ENCODE results near the gene CFAP45. TPM values are rescaled to one million over a fixed set of nuclear protein-coding genes. Genes with fewer than 3 reads are reported as not detected.

CFAP45 gene
- total RNA-seq, 2 donors from 2014 or later: 0.95 to 2.1 TPM

GRCh38 chr1:159891275-159892157, 8.4 kb downstream of the CFAP45 start:
- no peak overlapping the region for H3K27ac ChIP-seq
- H3K9me3 ChIP-seq: no peaks in the 10 kb centered on the region
- peak; percentile 58 for DNase-seq (ENCODE audit: low spot score)
- peak; percentile 44 for ATAC-seq (ENCODE audit: insufficient number of reproducible peaks, low FRiP score, low read depth)
- no peaks in the 10 kb centered on the region for H3K36me3 ChIP-seq
- TF ChIP-seq CTCF (IDR thresholded peaks at IDR 0.05): peak; percentile 86
- H3K27me3 ChIP-seq (replicated peaks; ENCODE audit: insufficient read depth): no peaks in the 10 kb centered on the region
- peaks cover 10 to 28% of the 10 kb centered on the region in 2 donors for H3K4me1 ChIP-seq (ENCODE audit: control insufficient read depth in 1 of 2, low read depth in 2 of 2)
- no peak overlapping the region for H3K4me3 ChIP-seq

GRCh38 chr1:159890390-159890789, 9.6 kb downstream of the CFAP45 start:
- no peak for TF ChIP-seq CTCF (IDR thresholded peaks at IDR 0.05)
- Histone ChIP-seq H3K27ac (peak overlapping the region in 1 of 2 donors; percentile 56), H3K36me3 (no peaks in the 10 kb centered on the region), H3K4me1 (ENCODE audit: control insufficient read depth in 1 of 2, low read depth in 2 of 2) (peaks cover 10 to 22% of the 10 kb centered on the region in 2 donors), H3K27me3 (replicated peaks; ENCODE audit: insufficient read depth) (no peaks in the 10 kb centered on the region), H3K4me3 (no peak overlapping the region), H3K9me3 (no peaks in the 10 kb centered on the region)
- ATAC-seq (ENCODE audit: insufficient number of reproducible peaks, low FRiP score, low read depth): no peak
- no peak for DNase-seq (ENCODE audit: low spot score)

- TF ChIP-seq CTCF (IDR thresholded peaks at IDR 0.05): no peak
- Histone ChIP-seq H3K9me3 (no peaks in the 10 kb centered on the region), H3K4me3 (no peak overlapping the region), H3K4me1 (ENCODE audit: control insufficient read depth in 1 of 2, low read depth in 2 of 2) (peaks cover 10 to 22% of the 10 kb centered on the region in 2 donors), H3K27ac (peak overlapping the region; percentile 47 to 56), H3K36me3 (no peaks in the 10 kb centered on the region), H3K27me3 (replicated peaks; ENCODE audit: insufficient read depth) (no peaks in the 10 kb centered on the region)
- DNase-seq (ENCODE audit: low spot score) (no peak), ATAC-seq (ENCODE audit: insufficient number of reproducible peaks, low FRiP score, low read depth) (peak; percentile 98)
Observed at GRCh38 chr1:159889821-159890252, 10.1 kb downstream of the CFAP45 start.

GRCh38 chr1:159889202-159889601, 10.8 kb downstream of the CFAP45 start:
- Histone ChIP-seq H3K27me3 (replicated peaks; ENCODE audit: insufficient read depth) (no peaks in the 10 kb centered on the region), H3K4me3 (no peak overlapping the region), H3K4me1 (ENCODE audit: control insufficient read depth in 1 of 2, low read depth in 2 of 2) (peaks cover 10 to 22% of the 10 kb centered on the region in 2 donors), H3K9me3 (no peaks in the 10 kb centered on the region), H3K36me3 (no peaks in the 10 kb centered on the region), H3K27ac (peak overlapping the region; percentile 47 to 56)
- no peak for DNase-seq (ENCODE audit: low spot score)
- ATAC-seq (ENCODE audit: insufficient number of reproducible peaks, low FRiP score, low read depth): no peak
- no peak for TF ChIP-seq CTCF (IDR thresholded peaks at IDR 0.05)

GRCh38 chr1:159884296-159884695, 15.7 kb downstream of the CFAP45 start:
- H3K4me1 ChIP-seq (ENCODE audit: control insufficient read depth in 1 of 2, low read depth in 2 of 2): peaks cover 0 to 2% of the 10 kb centered on the region in 2 donors
- no peak for TF ChIP-seq CTCF (IDR thresholded peaks at IDR 0.05)
- no peak for ATAC-seq (ENCODE audit: insufficient number of reproducible peaks, low FRiP score, low read depth)

More at GRCh38 chr1:159884296-159884695, 15.7 kb downstream of the CFAP45 start:
- Histone ChIP-seq H3K9me3 (no peaks in the 10 kb centered on the region), H3K4me3 (no peak overlapping the region), H3K27ac (no peak overlapping the region), H3K36me3 (no peaks in the 10 kb centered on the region), H3K27me3 (replicated peaks; ENCODE audit: insufficient read depth) (no peaks in the 10 kb centered on the region)
- DNase-seq (ENCODE audit: low spot score): no peak
